PFSK-1 (cell line): ENCODE data around the gene BRI3.

Experiments used
- POLR2AphosphoS5 ChIP-seq: IDR thresholded peaks from 2 replicates; pipeline ENCODE4 v1.6.1; 2012; ENCODE audit warnings: low read depth, mild to moderate bottlenecking, control low read depth, low read length, moderate library complexity
- REST ChIP-seq, 2 experiments: IDR thresholded peaks; 2 replicates each; pipeline versions ENCODE4 v1.6.1 to v1.8.0; 2011 to 2012; ENCODE audit warnings: low read depth in 2 of 2, low read length in 2 of 2, control low read depth in 1 of 2, inconsistent platforms in 1 of 2, mild to moderate bottlenecking in 1 of 2, moderate library complexity in 1 of 2; ENCODE audit not compliant: insufficient read depth in 1 of 2
- SIN3A ChIP-seq: IDR thresholded peaks from 2 replicates; pipeline ENCODE4 v1.6.1; 2012; ENCODE audit warnings: mild to moderate bottlenecking, low read length, moderate library complexity, borderline replicate concordance; ENCODE audit not compliant: insufficient read depth
- TAF1 ChIP-seq: IDR thresholded peaks from 2 replicates; pipeline ENCODE4 v1.6.1; 2012; ENCODE audit warnings: low read length, control low read depth, borderline replicate concordance; ENCODE audit not compliant: insufficient read depth

DNA sequence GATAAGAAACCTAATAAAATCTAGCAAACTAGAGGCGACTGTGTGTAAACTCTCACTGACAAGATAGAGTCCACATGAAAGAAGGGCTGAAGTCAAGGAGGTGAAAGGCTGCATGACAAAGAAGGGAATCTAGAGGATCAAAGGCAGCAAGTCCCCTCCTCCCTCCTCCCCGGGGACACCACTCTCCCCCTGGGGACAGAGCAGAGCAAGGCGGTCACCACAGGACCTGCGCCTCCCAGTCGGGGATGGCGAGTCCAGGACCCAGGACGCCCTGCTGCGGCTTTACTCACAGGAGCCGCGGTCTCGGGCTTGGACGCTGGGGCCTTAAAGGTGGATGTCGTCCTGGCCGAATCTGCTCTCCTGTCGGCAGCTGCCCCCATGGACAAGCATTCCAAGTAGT is 22.4 kb downstream of the BRI3 start:
- no peak for TF ChIP-seq POLR2AphosphoS5
- TF ChIP-seq SIN3A, result no peak
- TF ChIP-seq TAF1, result no peak
- no peak for TF ChIP-seq REST (IDR thresholded peaks at IDR 0.05; ENCODE audit: insufficient read depth in 1 of 2, low read depth in 2 of 2, low read length in 2 of 2)
